Measurements from ENCODE around the gene TSTD2. TPM values are rescaled to one million over a fixed set of nuclear protein-coding genes. Genes with fewer than 3 reads are reported as not detected.

Gene TSTD2
- total RNA-seq (ENCODE audit: unreplicated experiment): 17.5 TPM
- long read RNA-seq, full-length matches to known transcripts: 2 of 4 reads
- long read RNA-seq, partial matches to known transcripts: 1 of 4 reads
- long read RNA-seq, other reads (novel, unspliced or antisense): 1 of 4 reads

DNA sequence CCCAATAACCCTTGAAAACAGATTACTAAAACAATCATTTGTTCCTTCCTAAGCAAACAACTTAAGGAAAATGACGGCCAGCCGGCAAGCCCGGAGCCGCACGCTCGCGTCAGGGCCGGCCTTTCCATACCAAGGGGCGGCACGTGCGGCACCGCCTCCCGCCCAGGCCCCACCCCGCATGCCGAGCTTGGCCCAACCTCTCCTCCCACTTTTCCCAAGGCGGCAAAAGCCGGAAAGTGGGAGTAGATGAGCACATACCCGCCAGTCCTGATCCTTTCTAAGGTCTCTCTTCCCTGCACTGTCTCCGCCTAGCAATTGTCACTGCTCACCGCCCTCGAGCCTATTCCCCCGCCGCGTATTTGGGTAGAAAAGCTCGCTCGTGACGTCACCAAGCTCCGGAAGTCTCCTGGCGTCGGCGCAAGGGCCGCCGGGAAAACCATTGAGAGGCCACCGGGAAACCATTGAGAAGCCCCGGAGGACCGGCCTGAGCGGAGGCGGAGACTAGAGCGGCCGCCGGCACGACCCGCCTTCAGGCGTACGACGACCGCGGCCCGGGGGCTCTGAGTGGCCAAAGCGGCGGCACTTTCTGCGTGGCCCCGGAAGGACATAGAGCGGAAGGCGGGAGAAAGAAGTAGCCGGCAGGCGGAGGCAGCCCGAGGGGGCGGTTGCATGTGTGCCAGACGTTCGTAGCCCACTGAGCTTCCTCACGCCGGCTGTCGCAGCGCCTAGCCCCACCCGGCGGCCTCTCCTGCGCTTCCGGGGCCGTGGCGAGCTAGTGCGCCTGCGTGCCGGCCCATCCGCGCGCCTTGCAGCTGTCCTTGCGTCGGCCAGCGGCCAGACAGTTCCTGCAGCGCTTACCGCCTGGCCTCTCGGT, at the start of gene TSTD2, which contains the start of gene NCBP1:
TSTD2 (minus strand) TSS at position 384 of the 874 bp plus-strand sequence. CDS start 5,806 bp downstream, outside the sequence.
NCBP1 (plus strand) TSS at position 837 of the 874 bp plus-strand sequence. CDS start 61 bp downstream, outside the sequence.
- Mint-ChIP-seq H3K27me3 (ENCODE audit: unreplicated experiment) (peaks cover 9% of the 10 kb centered on the region), H3K4me1 (ENCODE audit: unreplicated experiment) (peaks cover 33% of the 10 kb centered on the region), H3K36me3 (ENCODE audit: low read depth, unreplicated experiment) (peaks cover 4% of the 10 kb centered on the region), H3K4me3 (ENCODE audit: unreplicated experiment) (peak within 1 kb of the TSS; percentile 97), H3K9me3 (ENCODE audit: unreplicated experiment) (no peaks in the 10 kb centered on the region), H3K27ac (ENCODE audit: unreplicated experiment) (peak within 1 kb of the TSS; percentile 100)
- DNase-seq (ENCODE audit: low spot score): peak; percentile 90
- TF ChIP-seq, protein P1, sequence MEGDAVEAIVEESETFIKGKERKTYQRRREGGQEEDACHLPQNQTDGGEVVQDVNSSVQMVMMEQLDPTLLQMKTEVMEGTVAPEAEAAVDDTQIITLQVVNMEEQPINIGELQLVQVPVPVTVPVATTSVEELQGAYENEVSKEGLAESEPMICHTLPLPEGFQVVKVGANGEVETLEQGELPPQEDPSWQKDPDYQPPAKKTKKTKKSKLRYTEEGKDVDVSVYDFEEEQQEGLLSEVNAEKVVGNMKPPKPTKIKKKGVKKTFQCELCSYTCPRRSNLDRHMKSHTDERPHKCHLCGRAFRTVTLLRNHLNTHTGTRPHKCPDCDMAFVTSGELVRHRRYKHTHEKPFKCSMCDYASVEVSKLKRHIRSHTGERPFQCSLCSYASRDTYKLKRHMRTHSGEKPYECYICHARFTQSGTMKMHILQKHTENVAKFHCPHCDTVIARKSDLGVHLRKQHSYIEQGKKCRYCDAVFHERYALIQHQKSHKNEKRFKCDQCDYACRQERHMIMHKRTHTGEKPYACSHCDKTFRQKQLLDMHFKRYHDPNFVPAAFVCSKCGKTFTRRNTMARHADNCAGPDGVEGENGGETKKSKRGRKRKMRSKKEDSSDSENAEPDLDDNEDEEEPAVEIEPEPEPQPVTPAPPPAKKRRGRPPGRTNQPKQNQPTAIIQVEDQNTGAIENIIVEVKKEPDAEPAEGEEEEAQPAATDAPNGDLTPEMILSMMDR (IDR thresholded peaks at IDR 0.05; ENCODE audit: unreplicated experiment): no peak

DNA sequence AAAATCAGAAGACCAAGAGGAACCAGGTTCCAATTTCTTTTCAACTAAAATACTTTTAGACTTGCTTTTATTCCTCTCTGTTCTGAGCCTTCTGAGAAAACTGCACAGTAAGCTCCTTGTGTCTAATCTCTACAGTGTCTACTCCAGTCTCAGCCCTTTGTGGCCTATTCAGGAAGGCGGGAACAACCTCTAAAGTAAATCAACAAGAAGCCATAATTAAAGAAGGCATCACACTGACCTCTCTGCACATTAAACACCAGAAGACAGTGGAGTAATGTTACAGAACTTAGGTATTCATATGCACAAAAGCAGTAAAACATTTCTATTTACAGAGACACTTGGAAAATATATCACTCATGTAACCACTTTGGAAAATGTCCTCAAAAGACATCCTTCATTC, 49.1 kb upstream of the TSTD2 start:
- Mint-ChIP-seq H3K36me3 (ENCODE audit: low read depth, unreplicated experiment) (peaks cover 4% of the 10 kb centered on the region), H3K4me1 (ENCODE audit: unreplicated experiment) (no peaks in the 10 kb centered on the region), H3K27ac (ENCODE audit: unreplicated experiment) (no peak overlapping the region), H3K4me3 (ENCODE audit: unreplicated experiment) (no peak overlapping the region), H3K27me3 (ENCODE audit: unreplicated experiment) (peaks cover 2% of the 10 kb centered on the region), H3K9me3 (ENCODE audit: unreplicated experiment) (no peaks in the 10 kb centered on the region)
- DNase-seq (ENCODE audit: low spot score): no peak
- TF ChIP-seq, protein P1 (IDR thresholded peaks at IDR 0.05; ENCODE audit: unreplicated experiment): no peak

DNA sequence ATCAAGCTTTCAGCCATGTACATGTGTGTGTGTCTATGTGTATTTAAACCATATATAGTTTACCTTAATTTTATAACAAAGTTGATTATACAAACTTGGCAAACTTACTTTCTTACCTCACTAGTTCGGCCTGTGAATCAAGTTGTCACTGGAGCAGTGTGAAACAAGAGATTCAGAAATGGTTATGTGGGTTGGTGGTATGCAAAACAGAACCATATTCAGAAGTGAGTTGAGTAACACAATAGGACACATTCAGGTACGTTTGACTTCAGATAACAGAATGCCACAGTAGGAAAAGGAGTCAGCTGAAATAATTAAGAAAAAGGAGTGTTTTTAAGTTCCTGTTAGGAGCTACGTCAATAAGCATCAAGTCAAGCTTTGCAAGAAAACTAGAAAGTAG, 42.5 kb upstream of the TSTD2 start:
- H3K27me3 Mint-ChIP-seq (ENCODE audit: unreplicated experiment): no peaks in the 10 kb centered on the region
- no peak overlapping the region for H3K4me3 Mint-ChIP-seq (ENCODE audit: unreplicated experiment)
- no peak for DNase-seq (ENCODE audit: low spot score)
- no peak overlapping the region for H3K27ac Mint-ChIP-seq (ENCODE audit: unreplicated experiment)
- peaks cover 8% of the 10 kb centered on the region for H3K36me3 Mint-ChIP-seq (ENCODE audit: low read depth, unreplicated experiment)
- no peaks in the 10 kb centered on the region for H3K4me1 Mint-ChIP-seq (ENCODE audit: unreplicated experiment)
- no peaks in the 10 kb centered on the region for H3K9me3 Mint-ChIP-seq (ENCODE audit: unreplicated experiment)
- TF ChIP-seq, protein P1 (IDR thresholded peaks at IDR 0.05; ENCODE audit: unreplicated experiment): no peak

DNA sequence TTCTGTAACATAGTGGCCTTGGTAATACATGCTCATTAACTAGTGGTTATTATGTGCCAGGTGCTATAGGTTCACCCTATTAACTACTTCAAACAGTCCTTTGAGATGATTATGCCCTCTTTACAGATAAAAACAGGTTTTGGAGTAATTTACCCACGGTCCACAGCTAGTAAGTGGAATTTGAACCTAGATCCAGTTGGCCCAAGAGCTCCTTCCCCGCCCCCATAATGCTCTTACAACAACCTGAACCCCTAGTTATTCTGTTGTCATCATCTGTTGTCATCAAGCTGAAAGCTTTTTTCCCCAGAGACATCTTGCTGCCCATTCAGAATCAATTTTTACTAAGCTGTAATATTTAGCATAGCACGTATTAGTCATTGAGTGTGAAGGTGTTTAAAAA, 40.8 kb upstream of the TSTD2 start:
- no peak for DNase-seq (ENCODE audit: low spot score)
- Mint-ChIP-seq H3K9me3 (ENCODE audit: unreplicated experiment) (no peaks in the 10 kb centered on the region), H3K4me3 (ENCODE audit: unreplicated experiment) (no peak overlapping the region), H3K27ac (ENCODE audit: unreplicated experiment) (no peak overlapping the region), H3K4me1 (ENCODE audit: unreplicated experiment) (no peaks in the 10 kb centered on the region), H3K27me3 (ENCODE audit: unreplicated experiment) (no peaks in the 10 kb centered on the region), H3K36me3 (ENCODE audit: low read depth, unreplicated experiment) (peaks cover 25% of the 10 kb centered on the region)
- TF ChIP-seq, protein P1 (IDR thresholded peaks at IDR 0.05; ENCODE audit: unreplicated experiment): no peak

DNA sequence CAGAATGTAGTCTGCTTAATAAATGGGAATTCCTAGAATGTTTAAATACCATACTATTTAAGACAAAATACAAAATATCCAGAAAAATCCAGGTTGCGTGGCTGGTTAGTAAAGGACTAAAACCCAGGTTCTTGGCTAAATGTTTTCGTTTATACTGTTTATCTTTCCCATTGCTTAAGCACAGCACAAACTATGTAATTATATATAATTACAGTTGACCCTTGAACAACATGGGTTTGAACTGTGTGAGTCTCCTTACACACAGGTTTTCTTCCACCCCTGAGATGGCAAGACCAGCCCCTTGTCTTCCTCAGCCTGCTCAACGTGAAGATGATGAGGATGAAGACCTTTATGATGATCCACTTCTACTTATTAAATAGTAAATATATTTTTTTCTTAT, 39.2 kb upstream of the TSTD2 start:
- H3K36me3 Mint-ChIP-seq (ENCODE audit: low read depth, unreplicated experiment): peaks cover 25% of the 10 kb centered on the region
- no peak overlapping the region for H3K27ac Mint-ChIP-seq (ENCODE audit: unreplicated experiment)
- TF ChIP-seq, protein P1 (IDR thresholded peaks at IDR 0.05; ENCODE audit: unreplicated experiment): no peak
- no peak overlapping the region for H3K4me3 Mint-ChIP-seq (ENCODE audit: unreplicated experiment)
- no peak for DNase-seq (ENCODE audit: low spot score)
- H3K4me1 Mint-ChIP-seq (ENCODE audit: unreplicated experiment): no peaks in the 10 kb centered on the region
- H3K27me3 Mint-ChIP-seq (ENCODE audit: unreplicated experiment): no peaks in the 10 kb centered on the region
- no peaks in the 10 kb centered on the region for H3K9me3 Mint-ChIP-seq (ENCODE audit: unreplicated experiment)
